Activated naive CD4-positive, alpha-beta T cell treated with Interleukin-2 at 50 U/mL for 16 hours (primary cell): ENCODE measurements around the gene OIP5.
A peak's percentile ranks its signal among the peaks of the same experiment; 100 is the strongest.
"Not testable (repeated sequence)": the region's sequence is repeated elsewhere in the genome, so short reads cannot be mapped to it uniquely, and the experiment has no call there.

Experiments used
- DNase-seq: peaks from one replicate; pipeline ENCODE4 v3.0.0-alpha.2; 2020

The OIP5 gene

DNA sequence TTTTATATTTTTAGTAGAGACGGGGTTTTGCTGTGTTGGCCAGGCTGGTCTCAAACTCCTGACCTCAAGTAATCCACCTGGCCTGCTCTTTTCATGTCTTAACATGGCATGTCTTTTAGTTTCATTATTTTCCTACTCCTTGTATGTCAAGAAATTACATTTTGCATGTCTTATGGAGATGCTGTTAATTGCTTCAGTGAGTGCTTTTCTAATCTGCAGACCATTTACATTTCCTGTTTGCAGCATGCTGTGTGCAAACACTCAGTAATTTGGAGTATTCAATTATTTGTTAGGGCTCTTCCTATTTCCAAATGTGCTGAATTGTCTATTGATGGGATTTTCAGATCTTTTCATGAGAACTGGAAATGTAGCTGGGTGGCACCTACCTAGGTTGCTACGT is 31.3 kb downstream of the OIP5 start:
- not testable (repeated sequence) for DNase-seq

DNA sequence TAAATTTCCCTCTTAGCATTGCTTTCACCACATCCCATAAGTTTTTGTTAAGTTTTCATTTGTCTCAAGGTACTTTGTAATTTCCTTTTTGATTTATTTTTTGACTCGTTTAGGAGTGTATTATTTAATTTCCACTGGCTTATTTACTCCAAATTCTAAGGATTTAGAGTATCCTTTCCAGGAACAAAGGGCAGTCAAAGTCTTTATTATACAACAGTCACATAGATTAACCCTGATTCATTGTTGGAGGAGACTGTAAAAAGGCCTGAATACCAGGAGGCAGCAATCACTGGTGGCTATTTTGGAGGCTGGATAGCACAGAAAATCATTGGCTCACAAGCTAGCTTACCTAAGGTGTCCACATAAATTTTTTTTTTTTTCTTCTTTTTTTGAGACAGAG is 39.9 kb downstream of the OIP5 start:
- DNase-seq, result no peak

DNA sequence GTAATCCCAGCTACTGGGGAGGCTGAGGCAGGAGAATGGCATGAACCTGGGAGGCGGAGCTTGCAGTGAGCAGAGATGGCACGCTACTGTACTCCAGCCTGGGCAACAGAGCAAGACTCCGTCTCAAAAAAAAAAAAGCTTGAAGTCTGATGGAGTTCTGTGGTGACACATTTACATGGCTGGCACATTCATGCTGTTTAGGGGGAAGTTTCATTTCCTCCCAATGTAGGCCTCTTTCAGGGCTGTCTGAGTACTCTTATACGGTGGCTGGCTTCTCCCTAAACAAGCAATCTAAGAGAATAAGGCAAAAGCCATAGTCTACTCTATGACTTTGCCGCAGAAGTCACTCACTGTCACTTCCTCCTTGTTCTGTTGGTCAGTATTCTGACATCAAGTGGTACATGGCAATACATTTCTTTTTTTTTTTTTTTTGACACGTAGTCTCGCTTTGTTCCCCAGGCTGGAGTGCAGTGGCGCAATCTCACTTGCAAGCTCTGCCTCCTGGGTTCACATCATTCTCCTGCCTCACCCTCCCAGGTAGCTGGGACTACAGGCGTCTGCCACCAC is 41.2 kb downstream of the OIP5 start:
- DNase-seq, result no peak

DNA sequence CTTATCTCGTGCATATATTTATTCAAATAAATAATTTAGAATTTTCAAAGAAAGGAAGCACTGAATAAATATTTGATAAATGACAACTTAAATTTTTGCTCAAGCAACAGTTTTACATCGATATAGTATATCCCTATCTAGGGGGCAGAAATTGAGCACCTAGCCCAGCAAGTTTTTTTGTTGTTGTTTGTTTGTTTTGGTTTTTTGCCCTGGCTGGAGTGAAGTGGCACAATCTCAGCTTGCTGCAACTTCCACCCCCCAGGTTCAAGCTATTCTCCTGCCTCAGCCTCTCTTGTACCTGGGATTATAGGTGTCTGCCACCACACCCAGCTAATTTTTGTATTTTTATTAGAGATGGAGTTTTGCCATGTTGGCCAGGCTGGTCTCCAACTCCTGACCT is 42.4 kb downstream of the OIP5 start:
- no peak for DNase-seq

DNA sequence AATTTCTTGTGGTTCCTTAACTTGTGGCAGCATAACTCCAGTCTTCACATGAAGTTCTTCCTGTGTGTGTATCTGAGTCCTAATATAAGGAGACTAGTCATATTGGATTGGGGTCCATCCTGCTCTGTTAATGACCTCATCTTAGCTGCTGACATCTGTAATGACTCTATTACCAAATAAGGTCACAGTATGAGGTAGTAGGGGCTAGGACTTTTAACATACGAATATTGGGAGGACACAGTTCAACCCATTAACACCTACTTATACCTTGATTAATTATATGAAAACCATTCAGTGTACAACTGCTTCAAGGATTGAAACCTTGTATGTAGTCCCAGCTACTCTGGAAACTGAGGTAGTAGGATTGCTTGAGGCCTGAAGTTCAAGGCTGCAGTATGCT is 43.9 kb downstream of the OIP5 start:
- no peak for DNase-seq

DNA sequence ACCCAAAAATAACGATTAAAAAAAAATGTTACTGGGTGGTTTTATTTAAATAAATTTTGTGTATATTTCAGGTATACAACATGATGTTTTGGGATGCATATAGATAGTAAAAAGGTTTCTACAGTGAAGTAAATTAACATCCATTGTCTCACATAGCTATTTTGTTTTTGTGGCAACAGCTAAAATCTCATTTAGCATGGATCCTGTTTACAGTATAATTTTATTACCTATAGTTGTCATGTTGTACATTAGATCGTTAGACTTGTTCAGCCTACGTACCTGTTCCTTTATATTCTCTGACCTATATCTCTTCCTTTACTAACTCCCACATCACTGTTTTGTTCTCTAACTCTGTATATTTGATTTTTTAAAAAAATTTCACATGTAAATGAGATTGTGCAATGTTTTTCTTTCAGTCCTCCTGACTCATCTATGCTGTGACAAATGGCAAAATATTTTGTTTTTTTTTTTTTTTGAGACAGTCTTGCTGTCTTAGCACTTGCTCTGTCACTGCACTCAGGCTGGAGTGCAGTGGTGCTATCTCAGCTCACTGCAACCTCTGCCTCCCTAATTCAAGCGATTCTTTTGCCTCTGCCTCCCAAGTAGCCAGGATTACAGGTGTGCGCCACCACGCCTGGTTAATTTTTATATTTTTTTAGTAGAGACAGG is 45.6 kb downstream of the OIP5 start:
- DNase-seq, result no peak

DNA sequence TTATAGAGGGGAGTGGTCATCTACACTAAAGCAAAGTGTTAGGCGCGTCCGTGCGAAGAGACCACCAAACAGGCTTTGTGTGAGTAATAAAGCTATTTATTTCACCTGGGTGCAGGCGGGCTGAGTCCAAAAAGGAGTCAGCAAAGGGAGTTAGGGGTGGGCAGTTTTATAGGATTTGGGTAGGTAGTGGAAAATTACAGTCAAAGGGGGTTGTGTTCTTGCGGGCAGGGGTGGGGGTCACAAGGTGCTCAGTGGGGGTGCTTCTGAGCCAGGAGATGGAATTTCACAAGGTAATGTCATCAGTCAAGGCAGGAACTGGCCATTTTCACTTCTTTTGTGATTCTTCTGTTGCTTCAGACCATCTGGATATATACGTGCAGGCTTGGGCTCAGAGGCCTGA is 47.1 kb downstream of the OIP5 start:
- no peak for DNase-seq

DNA sequence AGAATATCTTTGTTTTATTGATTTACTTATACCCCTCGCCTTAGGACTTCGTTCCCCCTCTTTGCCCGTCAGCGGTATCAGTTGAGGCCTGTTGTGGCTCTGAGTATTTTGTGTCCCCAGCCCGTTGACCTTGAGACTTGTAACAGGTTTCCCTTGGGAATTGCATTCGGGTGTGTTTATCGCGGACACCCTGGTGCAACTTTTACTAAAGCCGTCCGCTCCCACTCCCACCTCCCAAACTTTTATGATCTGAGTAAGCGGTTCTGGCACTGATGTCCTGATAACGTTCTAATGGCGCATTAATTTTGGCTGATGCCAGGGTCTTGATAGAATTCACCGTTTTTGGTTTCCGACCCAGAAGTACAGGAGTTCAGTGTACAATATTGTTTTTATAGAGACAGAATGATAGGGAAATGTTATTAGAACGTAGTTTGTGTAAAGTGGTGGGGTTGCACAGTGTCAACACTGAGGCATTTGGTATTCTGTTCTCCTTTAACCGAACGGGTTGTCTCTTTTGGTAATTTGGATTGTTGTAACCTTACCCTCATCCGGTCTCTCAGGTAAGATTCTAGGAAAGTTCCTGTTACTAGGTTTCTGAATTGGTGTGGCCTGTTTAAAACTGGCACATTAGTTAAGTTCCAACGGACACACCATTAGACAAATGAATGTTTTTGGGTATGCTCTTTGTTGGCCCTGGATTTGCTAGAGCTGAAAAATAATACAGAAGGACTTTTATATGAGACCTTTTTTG is 47.8 kb downstream of the OIP5 start:
- no peak for DNase-seq

DNA sequence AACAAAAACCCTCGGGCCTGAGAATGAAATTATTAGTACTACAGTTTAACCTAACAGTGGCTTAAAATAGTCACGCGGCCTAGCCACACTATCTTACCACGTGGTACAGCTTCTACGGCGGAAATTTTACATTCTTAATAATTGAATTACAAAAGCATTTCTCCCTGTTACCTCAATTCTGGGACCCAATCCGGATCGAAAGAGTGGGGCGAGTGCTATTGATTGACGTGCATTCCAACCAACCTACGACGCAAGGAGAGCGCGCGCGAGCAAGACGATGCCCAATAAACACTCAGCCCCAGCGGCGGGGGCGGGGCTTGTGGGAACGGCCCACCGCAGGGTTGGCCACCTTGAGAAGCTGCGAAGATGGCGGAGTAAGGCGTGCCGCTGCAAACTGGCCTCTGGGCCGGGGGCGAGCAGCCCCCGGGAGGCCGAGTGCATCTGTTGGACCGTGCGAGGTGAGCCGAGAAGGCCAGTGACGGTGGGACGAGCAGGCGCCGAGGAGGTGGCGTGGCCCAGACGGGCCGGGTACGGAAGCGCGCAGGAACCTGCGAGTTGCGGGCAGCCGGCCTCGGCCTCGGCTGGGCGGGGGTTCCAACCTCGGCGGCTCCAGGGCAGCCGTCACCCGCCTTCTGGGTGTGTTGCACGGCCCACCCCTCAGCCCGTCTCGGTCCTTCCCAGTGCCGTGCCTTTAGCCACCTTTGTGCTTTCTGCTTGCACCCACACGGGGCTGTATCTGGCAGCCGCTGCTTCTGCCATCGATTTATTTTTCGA is 48.6 kb downstream of the OIP5 start:
- peak; percentile 98 for DNase-seq

DNA sequence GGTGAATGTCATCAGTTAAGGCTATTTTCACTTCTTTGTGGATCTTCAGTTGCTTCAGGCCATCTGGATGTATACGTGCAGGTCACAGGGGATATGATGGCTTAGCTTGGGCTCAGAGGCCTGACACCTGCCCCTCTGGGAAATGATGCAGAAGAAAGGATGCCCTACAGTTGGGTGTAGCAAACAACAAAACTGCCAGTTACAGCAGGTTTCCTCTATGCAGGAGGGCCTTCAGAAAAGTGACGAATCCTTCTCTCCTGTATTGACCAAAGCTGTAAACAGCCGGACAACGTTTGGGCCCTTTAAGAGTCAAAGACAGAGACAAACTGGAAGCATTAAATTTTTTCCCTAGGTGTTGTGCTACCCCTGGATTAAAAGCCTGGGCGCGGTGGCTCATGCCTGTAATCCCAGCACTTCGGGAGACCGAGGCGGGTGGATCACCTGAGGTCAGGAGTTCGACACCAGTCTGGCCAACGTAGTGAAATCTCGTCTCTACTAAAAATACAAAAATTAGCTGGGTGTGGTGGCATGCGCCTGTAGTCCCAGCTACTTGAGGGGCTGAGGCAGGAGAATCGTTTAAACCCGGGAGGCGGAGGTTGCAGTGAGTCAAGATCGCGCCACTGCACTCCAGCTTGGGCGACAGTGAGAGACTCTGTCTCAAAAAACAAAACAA is 49.3 kb downstream of the OIP5 start:
- not testable (repeated sequence) for DNase-seq

DNA sequence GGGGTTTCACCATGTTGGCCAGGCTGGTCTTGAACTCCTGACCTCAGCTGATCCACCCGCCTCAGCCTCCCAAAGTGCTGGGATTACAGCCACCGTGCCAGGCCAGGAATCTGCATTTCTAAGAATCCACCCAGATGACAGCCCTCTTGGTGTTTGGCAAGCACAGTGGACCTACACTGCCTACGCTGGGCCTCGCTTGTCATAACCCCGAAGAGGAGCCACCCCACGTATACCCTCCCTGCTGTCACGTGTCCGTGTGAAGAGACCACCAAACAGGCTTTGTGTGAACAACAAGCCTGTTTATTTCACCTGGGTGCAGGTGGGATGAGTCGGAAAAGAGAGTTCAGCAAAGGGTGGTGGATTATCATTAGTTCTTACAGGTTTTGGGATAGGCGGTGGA is 50.0 kb downstream of the OIP5 start:
- DNase-seq, result not testable (repeated sequence)

DNA sequence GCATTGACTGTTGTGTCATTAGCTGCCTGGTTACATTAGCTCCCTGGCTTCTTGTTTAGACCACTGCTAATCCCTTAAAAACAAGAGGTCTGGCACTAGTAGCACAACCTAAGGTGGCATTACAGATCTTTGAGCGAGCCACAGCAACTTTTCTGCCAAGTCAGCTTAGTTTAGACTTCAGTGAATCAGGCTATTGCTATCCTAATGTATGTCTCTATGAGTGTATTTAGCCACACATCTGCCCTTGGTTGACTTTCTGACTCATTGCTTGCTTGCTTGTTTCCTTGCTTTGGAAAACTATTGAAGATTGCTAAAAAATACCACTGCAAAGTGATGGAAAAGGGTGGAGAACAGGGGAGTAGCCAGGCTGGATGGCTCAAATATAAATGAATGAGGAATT is 51.2 kb downstream of the OIP5 start:
- DNase-seq, result no peak

DNA sequence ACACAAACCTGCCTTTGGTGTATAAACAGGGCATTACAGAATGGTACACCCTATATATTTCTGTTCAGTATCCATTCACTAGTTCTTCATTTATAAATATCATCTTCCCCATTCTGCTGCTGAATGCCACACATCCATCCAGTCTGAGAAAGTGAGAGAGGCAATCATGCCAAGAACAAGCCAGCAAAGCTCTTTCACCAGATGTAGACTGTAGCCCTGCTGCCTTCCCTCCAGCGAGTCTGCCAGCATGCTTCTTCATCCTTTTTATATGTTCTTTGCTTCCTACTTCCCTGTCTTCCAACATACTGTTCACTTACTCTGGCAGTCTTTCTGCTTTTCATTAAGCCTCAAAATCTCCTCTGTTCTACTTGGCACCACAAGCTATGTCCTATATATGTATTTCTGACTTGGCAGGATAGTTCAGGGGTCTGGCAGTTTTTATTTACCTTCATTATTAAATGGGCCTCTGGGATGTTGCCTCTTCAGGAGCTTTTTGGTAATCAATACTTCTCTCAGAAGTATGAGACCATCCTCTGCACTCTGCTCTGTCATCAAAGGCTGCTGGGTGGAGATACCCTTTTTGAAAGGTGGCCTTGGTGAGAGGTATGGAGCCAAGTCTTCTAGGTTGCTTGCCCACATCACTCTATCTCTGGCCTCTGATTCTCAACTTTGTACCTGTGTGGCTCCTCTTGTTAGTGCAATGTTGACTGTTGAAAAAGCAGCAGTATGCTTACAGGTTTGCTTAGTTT is 52.7 kb downstream of the OIP5 start:
- DNase-seq, result no peak

DNA sequence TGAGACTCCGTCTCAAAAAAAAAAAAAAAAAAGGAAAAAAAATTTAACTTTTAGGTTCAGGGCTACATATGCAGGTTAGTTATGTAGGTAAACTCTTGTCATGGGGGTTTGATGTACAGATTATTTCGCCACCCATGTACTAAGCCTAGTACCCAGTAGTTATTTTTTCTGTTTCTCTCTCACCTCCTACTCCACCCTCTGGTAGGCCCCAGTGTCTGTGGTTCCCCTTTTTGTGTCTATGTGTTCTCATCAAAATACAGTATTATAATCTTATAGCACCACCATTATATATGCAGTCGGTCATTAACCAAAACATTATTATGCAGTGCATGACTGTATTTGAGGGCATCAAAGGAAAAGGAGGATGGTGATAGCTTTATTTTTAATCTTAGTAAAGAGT is 54.1 kb downstream of the OIP5 start:
- DNase-seq, result no peak

DNA sequence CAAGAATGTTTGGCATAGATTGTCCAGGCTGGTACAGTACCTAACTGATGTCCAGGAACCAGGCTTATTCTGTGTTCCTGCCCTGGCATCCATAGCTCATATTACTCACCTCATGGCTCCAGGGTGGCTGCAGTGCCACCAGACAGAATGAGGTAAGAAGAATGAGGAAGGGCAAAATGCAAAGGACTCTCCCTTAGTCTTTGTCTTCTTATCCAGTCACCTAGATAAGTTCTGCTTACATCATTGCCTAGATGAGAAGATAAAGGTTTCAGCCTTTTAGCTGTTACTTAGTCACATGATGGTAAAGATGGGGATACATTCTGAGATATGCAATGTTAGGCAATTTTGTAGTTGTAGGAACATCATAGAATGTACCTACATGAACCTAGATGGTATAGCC is 55.6 kb downstream of the OIP5 start:
- DNase-seq, result no peak

DNA sequence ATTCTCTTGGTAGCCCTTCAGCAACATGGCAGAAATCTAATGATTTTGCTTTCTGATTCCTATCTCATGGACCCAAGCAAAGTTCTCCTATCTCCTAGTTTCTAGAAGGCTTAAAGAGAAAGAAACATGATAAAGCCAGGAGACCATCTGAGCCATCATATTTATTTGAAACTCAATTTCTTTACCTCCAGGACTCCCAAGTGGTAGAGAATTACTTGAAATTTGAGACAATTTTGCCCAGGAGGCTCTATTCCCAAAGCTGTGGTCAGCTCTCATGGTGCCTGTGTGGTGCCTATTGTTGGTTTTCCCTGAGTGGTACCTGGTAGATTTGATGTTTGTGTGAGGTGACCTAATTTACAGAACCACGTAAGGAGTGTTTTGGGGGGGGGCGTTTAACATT is 62.5 kb downstream of the OIP5 start:
- DNase-seq, result no peak

DNA sequence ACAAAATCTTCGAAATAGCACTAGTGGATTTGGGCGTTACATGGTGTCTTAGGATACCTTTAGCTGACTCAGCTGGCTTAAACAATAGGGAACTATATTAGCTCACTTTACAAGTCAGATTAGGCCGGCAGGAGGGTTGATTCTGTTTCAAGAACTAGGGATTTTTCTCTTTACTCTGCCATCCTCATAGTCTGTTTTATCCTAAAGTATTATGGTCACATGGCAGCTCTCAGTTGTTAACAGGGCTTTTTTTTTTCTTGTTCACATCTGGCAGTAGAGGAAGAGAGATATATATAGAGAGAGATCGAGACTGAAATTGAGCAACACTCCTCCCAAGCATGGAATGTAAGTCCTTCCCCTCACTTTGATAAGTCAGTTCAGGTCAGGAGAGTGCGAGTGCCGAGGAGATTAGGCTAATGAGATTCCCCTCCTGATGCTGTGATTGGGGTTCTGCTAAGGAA is 68.5 kb downstream of the OIP5 start:
- DNase-seq, result no peak

DNA sequence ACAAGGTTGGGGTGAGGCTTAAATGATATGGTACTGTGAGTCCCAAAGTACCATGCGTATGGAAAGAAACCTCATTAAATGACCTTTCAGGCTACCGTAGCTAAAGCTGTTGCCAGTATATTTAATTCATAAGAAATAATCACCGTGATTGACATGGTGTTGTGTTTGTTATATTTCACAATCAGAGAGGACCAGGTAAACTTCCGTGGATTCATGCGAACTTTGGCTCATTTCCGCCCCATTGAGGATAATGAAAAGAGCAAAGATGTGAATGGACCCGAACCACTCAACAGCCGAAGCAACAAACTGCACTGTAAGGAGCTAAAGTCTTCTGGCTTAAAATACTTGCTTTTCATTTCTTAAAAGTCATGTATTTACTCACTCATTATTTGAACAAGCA is 69.8 kb downstream of the OIP5 start:
- DNase-seq, result no peak

DNA sequence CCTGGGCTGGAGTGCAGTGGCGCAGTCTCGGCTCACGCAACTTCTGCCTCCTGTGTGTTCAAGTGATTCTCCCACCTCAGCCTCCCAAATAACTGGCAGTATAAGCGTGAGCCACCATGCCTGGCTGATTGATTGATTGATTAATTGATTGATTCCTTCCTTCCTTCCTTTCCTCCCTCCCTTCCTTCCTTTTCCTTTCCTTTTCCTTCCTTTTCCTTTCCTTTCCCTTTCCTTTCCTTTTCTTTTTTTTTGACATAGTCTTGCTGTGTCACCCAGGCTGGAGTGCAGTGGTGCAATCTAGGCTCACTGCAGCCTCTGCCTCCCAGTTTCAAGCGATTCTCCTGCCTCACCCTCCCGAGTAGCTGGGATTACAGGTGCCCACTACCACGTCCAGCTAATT is 71.5 kb downstream of the OIP5 start:
- not testable (repeated sequence) for DNase-seq

DNA sequence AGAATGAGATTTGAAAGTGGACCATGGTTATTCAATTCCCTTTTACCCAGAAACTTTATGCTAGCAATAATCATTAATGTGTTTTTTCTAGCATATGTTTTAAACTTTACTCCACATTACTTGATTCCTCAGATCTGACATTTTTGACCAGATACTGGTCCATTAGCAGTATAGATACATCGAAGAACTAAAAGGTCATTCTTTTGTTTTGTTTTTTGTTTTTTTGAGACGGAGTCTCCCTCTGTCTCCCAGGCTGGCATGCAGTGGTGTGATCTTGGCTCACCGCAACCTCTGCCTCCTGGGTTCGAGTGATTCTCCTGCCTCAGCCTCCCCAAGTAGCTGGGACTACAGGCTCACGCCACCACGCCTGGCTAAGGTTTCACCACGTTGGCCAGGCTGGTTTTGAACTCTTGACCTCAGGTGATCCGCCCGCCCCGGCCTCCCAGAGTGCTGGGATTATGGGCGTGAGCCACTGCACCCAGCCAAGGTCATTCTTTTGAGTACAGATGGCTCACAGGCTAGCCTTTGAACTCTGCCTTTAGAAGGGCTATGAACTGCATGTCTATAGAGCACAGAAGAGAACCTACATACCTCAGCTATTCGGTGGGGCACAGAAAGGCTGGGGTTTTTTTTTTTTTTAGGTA is 72.7 kb downstream of the OIP5 start:
- DNase-seq, result no peak
